Glutamatergic neuron (in vitro differentiated cells): ENCODE data around the gene ADCY4. TPM values are rescaled to one million over a fixed set of nuclear protein-coding genes. Genes with fewer than 3 reads are reported as not detected.

Source experiments
- DNase-seq: peaks from one replicate; pipeline ENCODE4 v3.0.0; 2022
- H3K27ac Mint-ChIP-seq: one replicate; pipeline ENCODE4 v1.8.0; 2020; ENCODE audit warnings: mild to moderate bottlenecking, mixed read lengths, inconsistent platforms; ENCODE audit not compliant: unreplicated experiment
- H3K27me3 Mint-ChIP-seq: one replicate; pipeline ENCODE4 v1.8.0; 2020; ENCODE audit warnings: mild to moderate bottlenecking, moderate library complexity, mixed read lengths, inconsistent platforms; ENCODE audit not compliant: unreplicated experiment
- H3K36me3 Mint-ChIP-seq: one replicate; pipeline ENCODE4 v1.8.0; 2020; ENCODE audit warnings: mild to moderate bottlenecking, mixed read lengths, inconsistent platforms; ENCODE audit not compliant: unreplicated experiment
- H3K4me1 Mint-ChIP-seq: one replicate; pipeline ENCODE4 v1.8.0; 2020; ENCODE audit warnings: mild to moderate bottlenecking, low read depth, mixed read lengths, inconsistent platforms; ENCODE audit not compliant: unreplicated experiment
- H3K4me3 Mint-ChIP-seq: one replicate; pipeline ENCODE4 v1.8.0; 2020; ENCODE audit warnings: mild to moderate bottlenecking, mixed read lengths, inconsistent platforms; ENCODE audit not compliant: unreplicated experiment
- H3K9me3 Mint-ChIP-seq: one replicate; pipeline ENCODE4 v1.8.0; 2020; ENCODE audit warnings: mild to moderate bottlenecking, moderate library complexity, mixed read lengths, inconsistent platforms; ENCODE audit not compliant: unreplicated experiment
- total RNA-seq: library from RNA; stranded (reverse); fragmentation: NEBNext Ultra II Directional; extraction: Animal tissue kit (Norgen Biotek cat#: 25700); gene quantifications from one replicate; pipeline ENCODE4 v1.2.1, GENCODE V29; 2021; ENCODE audit not compliant: unreplicated experiment
- TF ChIP-seq, protein P1 (sequence below): fragments of 200-600 bp; sonication (generic); IDR thresholded peaks from one replicate; pipeline ENCODE4 v1.5.0; 2021; ENCODE audit not compliant: partially characterized antibody, unreplicated experiment

The ADCY4 gene
- total RNA-seq, 1 donor from 2014 or later: not detected

DNA sequence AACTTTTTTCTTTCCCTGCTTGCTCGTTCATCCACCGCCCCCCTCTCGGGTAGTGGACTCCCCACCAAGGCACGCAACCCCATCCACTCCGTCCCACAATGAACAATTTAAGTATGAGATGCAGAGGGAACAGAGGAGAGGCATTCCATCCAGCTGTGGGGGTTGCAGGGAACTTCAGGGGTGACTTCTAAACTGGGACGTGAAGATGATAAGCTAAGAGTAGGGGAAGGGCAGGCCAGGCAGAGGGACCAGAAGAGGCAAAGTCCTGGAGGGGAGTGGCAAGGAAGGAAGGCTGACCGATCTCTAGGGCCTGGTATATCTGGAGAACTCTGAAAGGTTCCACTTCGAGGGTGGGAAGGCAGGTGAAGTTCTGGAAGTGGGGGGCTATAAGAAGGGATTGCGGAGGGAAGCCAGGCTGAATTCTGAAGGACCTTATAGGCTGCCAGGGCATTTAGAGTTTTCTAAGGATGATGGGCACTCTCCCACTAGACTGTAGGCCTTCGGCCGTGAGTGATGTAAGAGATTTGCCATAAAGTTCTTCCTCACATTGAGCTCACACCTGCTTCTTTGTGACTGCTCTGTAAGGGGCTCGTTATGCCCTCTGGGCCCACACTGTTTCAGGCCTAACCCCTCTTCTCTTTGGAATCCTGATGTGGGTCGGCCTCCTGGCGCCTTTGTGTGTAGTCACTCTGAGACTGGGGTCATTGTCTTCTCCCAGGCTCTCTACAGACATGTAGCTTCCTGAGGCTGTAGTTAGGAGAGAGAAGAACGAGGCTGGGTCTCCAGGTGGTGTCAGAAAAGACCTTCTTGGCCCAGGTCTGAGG is 45.2 kb upstream of the ADCY4 start:
- Mint-ChIP-seq H3K27ac (no peak overlapping the region), H3K27me3 (peaks cover 5% of the 10 kb centered on the region), H3K4me1 (peaks cover 19% of the 10 kb centered on the region), H3K36me3 (no peaks in the 10 kb centered on the region), H3K9me3 (peaks cover 3% of the 10 kb centered on the region), H3K4me3 (no peak overlapping the region)
- no peak for DNase-seq
- TF ChIP-seq, protein P1, sequence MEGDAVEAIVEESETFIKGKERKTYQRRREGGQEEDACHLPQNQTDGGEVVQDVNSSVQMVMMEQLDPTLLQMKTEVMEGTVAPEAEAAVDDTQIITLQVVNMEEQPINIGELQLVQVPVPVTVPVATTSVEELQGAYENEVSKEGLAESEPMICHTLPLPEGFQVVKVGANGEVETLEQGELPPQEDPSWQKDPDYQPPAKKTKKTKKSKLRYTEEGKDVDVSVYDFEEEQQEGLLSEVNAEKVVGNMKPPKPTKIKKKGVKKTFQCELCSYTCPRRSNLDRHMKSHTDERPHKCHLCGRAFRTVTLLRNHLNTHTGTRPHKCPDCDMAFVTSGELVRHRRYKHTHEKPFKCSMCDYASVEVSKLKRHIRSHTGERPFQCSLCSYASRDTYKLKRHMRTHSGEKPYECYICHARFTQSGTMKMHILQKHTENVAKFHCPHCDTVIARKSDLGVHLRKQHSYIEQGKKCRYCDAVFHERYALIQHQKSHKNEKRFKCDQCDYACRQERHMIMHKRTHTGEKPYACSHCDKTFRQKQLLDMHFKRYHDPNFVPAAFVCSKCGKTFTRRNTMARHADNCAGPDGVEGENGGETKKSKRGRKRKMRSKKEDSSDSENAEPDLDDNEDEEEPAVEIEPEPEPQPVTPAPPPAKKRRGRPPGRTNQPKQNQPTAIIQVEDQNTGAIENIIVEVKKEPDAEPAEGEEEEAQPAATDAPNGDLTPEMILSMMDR: no peak

DNA sequence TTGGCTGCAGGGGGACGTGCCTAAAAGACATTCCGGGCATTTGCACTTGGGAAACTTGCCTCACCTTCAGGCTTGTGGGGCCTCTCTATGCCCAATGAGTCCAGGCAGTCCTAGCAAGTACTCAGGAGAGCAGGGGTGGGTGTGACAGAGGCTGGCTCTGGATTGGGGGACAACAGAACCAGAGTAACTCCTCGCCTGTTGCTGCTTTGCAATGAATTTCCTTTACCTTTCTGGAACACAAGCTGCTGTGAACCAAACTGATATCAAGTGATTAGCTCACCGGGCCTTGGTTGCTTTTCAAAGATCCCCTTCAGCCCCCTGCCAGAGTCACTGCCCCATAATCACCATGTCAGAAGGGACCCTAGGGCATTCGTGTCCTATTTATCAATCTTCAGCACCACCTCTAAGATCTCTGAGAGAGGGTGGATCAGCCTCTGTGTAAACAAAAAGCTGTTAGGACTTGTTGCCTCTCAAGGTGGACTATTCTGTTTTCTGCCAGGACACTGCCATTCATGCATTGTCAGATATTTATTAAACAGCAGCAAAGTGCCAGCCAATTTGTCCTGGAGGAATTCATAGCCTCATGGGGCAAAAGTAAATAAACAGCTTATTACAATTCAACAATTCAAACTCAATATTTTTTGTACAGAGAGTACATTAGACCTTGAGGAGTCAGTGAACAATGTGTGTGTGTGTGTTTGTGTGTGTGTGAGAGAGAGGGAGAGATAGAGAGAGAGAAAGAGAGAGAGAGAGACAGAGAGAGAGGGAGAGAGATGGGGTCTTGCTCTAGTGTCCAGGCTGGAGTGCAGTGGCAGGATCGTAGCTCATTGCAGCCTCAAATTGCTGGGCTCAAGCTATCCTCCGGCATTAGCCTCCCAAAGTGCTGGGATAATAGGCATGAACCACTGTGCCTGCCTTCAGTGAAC is 44.4 kb upstream of the ADCY4 start:
- Mint-ChIP-seq H3K27me3 (peaks cover 5% of the 10 kb centered on the region), H3K36me3 (no peaks in the 10 kb centered on the region), H3K4me1 (peaks cover 19% of the 10 kb centered on the region), H3K4me3 (no peak overlapping the region), H3K9me3 (peaks cover 3% of the 10 kb centered on the region), H3K27ac (no peak overlapping the region)
- no peak for DNase-seq
- TF ChIP-seq, protein P1: no peak

DNA sequence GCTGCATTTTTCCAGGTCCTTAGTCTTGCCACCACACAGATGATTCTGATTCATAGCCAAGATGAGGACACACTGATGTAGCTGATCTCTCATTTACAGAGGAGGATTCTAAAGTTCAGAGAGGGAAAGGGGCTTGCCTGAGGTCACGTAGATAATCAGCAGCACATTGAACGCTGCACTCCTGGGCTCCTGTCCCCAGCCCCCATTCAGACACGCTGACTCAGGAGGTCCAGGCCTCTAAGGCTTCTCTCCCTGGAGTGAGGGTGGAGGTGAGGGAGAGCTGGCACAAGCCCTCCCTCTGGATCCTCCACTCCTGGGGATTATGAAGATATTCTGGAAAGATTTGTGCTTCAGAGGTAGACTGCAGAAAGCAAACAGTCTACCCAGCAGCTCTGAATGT is 43.5 kb upstream of the ADCY4 start:
- Mint-ChIP-seq H3K9me3 (peaks cover 3% of the 10 kb centered on the region), H3K27me3 (peaks cover 5% of the 10 kb centered on the region), H3K36me3 (no peaks in the 10 kb centered on the region), H3K27ac (no peak overlapping the region), H3K4me3 (no peak overlapping the region), H3K4me1 (peaks cover 19% of the 10 kb centered on the region)
- TF ChIP-seq, protein P1: no peak
- no peak for DNase-seq

DNA sequence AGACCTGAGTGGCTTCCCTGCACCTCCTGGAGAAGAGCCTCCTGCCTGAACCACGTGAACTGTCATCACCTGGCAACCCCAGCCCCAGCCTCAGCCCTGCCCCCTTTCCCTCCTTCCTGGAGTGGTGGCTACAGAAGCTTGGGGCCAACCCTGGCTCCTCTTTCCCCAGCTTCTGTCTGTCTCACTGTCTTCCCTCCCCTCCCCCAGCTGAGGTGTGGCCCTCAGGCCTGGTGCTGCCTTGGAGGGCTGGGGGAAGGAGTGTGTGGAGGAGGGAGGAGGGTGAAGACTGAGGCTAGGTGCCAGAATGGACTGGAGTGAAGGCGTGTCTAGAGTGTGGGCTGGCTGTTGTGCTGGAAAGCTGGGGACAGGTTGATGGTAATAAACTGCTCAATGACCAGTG is 42.8 kb upstream of the ADCY4 start:
- Mint-ChIP-seq H3K27ac (no peak overlapping the region), H3K27me3 (peaks cover 5% of the 10 kb centered on the region), H3K4me1 (peaks cover 19% of the 10 kb centered on the region), H3K36me3 (no peaks in the 10 kb centered on the region), H3K4me3 (no peak overlapping the region), H3K9me3 (peaks cover 3% of the 10 kb centered on the region)
- no peak for DNase-seq
- TF ChIP-seq, protein P1: no peak
